K562 (cell line): ENCODE measurements around the gene ZBTB32. TPM values are rescaled to one million over a fixed set of nuclear protein-coding genes. Genes with fewer than 3 reads are reported as not detected.

Source experiments
- CBFA2T2 ChIP-seq: fragments of 450-650 bp; conservative IDR thresholded peaks from 2 replicates; pipeline ENCODE4 v1.6.1; 2017; ENCODE audit warnings: mild to moderate bottlenecking
- COPS2 ChIP-seq: fragments of 450-650 bp; conservative IDR thresholded peaks from 2 replicates; pipeline ENCODE4 v1.6.1; 2016; ENCODE audit warnings: mild to moderate bottlenecking, moderate library complexity
- FOXP1 ChIP-seq: sonication (generic); formaldehyde crosslinking; IDR thresholded peaks from 2 replicates; pipeline ENCODE4 v1.8.0; 2022; ENCODE audit warnings: mild to moderate bottlenecking, missing genetic modification reagents
- FOXP4 ChIP-seq: sonication (generic); formaldehyde crosslinking; IDR thresholded peaks from 2 replicates; pipeline ENCODE4 v1.8.0; 2022; ENCODE audit warnings: mild to moderate bottlenecking, missing genetic modification reagents, borderline replicate concordance
- MTA3 ChIP-seq: fragments of 450-650 bp; formaldehyde crosslinking; IDR thresholded peaks from 2 replicates; pipeline ENCODE4 v1.6.1; 2017; ENCODE audit warnings: mild to moderate bottlenecking, borderline replicate concordance
- NR2F6 ChIP-seq: fragments of 450-650 bp; formaldehyde crosslinking; IDR thresholded peaks from 2 replicates; pipeline ENCODE4 v1.4.0; 2020; ENCODE audit warnings: mild to moderate bottlenecking
- PHF8 ChIP-seq: fragments of 200-600 bp; sonication (generic); IDR thresholded peaks from 2 replicates; pipeline ENCODE4 v1.6.1; 2012; ENCODE audit warnings: mixed run types, mild to moderate bottlenecking, inconsistent platforms, low read length, moderate library complexity, borderline replicate concordance
- SFPQ ChIP-seq: fragments of 200-400 bp; formaldehyde crosslinking; IDR thresholded peaks from 2 replicates; pipeline ENCODE4 v1.6.1; 2017; ENCODE audit warnings: mild to moderate bottlenecking, low read depth, low read length, moderate library complexity
- SIN3A ChIP-seq, 2 experiments: fragments of 150-350 bp in 1 of 2; IDR thresholded peaks; 2 replicates each; pipeline ENCODE4 v1.6.1; 2011 to 2016; ENCODE audit warnings: borderline replicate concordance in 2 of 2, low read depth in 2 of 2, low read length in 2 of 2, mild to moderate bottlenecking in 2 of 2, moderate library complexity in 2 of 2; ENCODE audit not compliant: control insufficient read depth in 1 of 2
- ZC3H11A ChIP-seq: IDR thresholded peaks from 2 replicates; pipeline ENCODE4 v1.6.1; 2012; ENCODE audit warnings: low read depth, low read length, improper control_type of control experiment
- ZNF449 ChIP-seq: fragments of 250-450 bp; sonication (Bioruptor Pico); IDR thresholded peaks from 2 replicates; pipeline ENCODE4 v1.8.0; 2022; ENCODE audit warnings: moderate library complexity, mild to moderate bottlenecking, inconsistent platforms
- ZNF717 ChIP-seq: fragments of 250-450 bp; sonication (Bioruptor Pico); IDR thresholded peaks from 2 replicates; pipeline ENCODE4 v1.5.0; 2021
- ZNF740 ChIP-seq, 3 experiments: fragments of 200-800 bp in 1 of 3; sonication (Bioruptor generic) in 1 of 3; sonication (generic) in 1 of 3; formaldehyde crosslinking in 1 of 3; IDR thresholded peaks; 2 replicates each; pipeline versions ENCODE4 v1.6.1 to v1.8.0; 2016 to 2022; ENCODE audit warnings: mild to moderate bottlenecking in 2 of 3, missing compliant biosample characterization in 2 of 3, missing genetic modification characterization in 2 of 3, missing genetic modification reagents in 1 of 3
- ZZZ3 ChIP-seq: fragments of 450-650 bp; IDR thresholded peaks from 2 replicates; pipeline ENCODE4 v1.6.1; 2016; ENCODE audit warnings: antibody characterized with exemption, mild to moderate bottlenecking, moderate library complexity
- polyA plus RNA-seq, 8 experiments: library from polyadenylated mRNA; depleted of rRNA in 4 of 8; stranded (reverse) in 5 of 8; unstranded in 3 of 8; fragments of >200 nt; fragmentation: Nextera tagmentation in 2 of 8; fragmentation: Illumina TruSeq in 1 of 8; extraction: Ambion mirVana in 2 of 8; extraction: Trizol in 1 of 8; gene quantifications; 2 replicates each; pipeline versions ENCODE4 v1.2.1 to v1.2.3, GENCODE V29; 2011 to 2014; ENCODE audit warnings: inconsistent platforms in 1 of 8, missing spikeins in 1 of 8
- total RNA-seq, 7 experiments: library from RNA; depleted of rRNA in 6 of 7; stranded (reverse); fragments of >200 nt in 6 of 7; fragmentation: Illumina TruSeq in 2 of 7; extraction: Trizol in 2 of 7; gene quantifications; 2 replicates each; pipeline versions ENCODE4 v1.2.1 to v1.2.3, GENCODE V29; 2011 to 2021; ENCODE audit warnings: low replicate concordance in 1 of 7
- TF ChIP-seq, protein P1 (sequence below): fragments of 250-450 bp; sonication (Bioruptor Pico); IDR thresholded peaks from 2 replicates; pipeline ENCODE4 v1.5.0; 2021; ENCODE audit warnings: mild to moderate bottlenecking, moderate library complexity

The ZBTB32 gene
- total and polyA plus RNA-seq, 9 of the 15 experiments (the other 6 are each of a cell fraction or from before 2014, with no cell fraction given) = 0.20 TPM; not detected in 8

- TF ChIP-seq ZC3H11A (no peak), NR2F6 (CRISPR knock-in tag) (no peak), SIN3A (IDR thresholded peaks at IDR 0.05; ENCODE audit: borderline replicate concordance in 2 of 2, control insufficient read depth in 1 of 2, low read depth in 2 of 2, low read length in 2 of 2) (peak; percentile 48 to 53; a peak in 2 of 4 replicates), CBFA2T2 (no peak), ZNF740 (CRISPR knock-in tag; IDR thresholded peaks at IDR 0.05) (0 out of 2 replicates have a peak, but pooled peaks have one; percentile 57), ZNF740 (tag; IDR thresholded peaks at IDR 0.05) (no peak; a peak in 1 of 4 replicates), PHF8 (peak; percentile 71; the same call in 1 of the 2 replicates), SFPQ (no peak), MTA3 (peak; percentile 93; the same call in 1 of the 2 replicates), ZZZ3 (no peak), COPS2 (no peak), ZNF449 (no peak), FOXP4 (CRISPR knock-in tag) (peak; percentile 85), FOXP1 (CRISPR knock-in tag) (peak; percentile 92), ZNF717 (no peak)
- TF ChIP-seq, protein P1, sequence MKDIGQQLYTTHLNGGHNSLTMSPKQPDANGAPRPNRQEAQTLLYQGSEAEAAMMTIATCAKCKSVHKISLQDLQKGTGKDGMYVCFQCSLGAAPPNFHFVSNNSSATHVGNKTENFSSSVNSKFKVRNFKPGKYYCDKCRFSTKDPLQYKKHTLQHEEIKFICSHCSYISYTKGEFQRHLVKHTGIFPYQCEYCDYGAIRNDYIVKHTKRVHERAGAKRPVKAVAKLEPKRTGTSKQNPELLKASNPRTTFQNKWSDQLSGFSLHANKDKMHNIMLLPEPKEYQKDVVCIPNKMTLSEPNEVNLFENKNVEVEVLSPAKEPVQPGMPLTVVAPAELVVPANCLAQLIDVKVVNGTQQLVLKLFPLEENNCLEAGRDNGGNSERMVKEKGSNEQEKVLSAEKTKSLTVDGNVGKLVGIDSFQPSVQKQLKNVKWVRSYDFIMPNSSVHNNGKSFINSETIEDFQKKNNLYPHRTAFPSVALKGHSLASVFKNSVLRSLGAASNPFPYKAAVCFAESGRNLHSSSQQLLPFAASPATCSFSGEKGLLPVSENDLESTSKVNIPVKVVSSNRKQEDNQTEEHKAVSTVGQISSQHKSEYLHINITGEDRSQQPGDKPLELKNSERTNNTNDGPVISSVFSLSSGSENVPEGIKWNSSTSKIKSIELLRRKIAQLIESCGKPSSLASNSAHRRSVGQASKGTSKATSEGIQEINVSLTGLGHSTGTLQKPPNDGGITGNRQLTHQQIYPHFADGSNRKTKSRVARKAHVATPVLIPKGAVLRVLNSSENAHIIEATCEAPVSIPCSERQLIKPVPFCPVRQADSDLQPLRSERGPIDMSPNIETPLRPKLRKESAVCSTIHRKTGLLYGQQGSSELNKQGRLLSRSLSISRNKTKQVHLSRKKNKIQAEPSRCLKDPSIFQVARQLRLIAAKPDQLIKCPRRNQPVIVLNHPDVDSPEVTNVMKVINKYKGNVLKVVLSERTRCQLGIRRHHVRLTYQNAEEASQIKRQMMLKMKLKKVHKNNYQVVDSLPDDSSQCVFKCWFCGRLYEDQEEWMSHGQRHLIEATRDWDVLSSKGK = no peak
Measured at GRCh38 chr19:35740423-35741202, 36.3 kb downstream of the ZBTB32 start (continued).
